Astrocyte (in vitro differentiated cells and primary cell): ENCODE data around the gene PLPPR1. TPM values are rescaled to one million over a fixed set of nuclear protein-coding genes. Genes with fewer than 3 reads are reported as not detected.

Source experiments
- DNase-seq: peaks from one replicate; pipeline ENCODE4 v3.0.0-alpha.2; 2010; ENCODE audit warnings: low read depth
- FAIRE-seq: peaks from 2 replicates; lab custom pipeline; 2011; peaks lifted over from hg19 to GRCh38; lab: Jason Lieb, UNC
- H2AFZ ChIP-seq: 2 replicates; pipeline ENCODE4 v1.6.0; 2012; ENCODE audit warnings: low read depth, low read length, inconsistent platforms
- H3K27ac ChIP-seq: 2 replicates; pipeline ENCODE4 v1.5.1; 2011; ENCODE audit warnings: low read depth, low read length, inconsistent platforms
- H3K27me3 ChIP-seq: 2 replicates; pipeline ENCODE4 v1.6.0; 2011; ENCODE audit warnings: low read length, inconsistent platforms; ENCODE audit not compliant: insufficient read depth
- H3K36me3 ChIP-seq: 2 replicates; pipeline ENCODE4 v1.5.1; 2011; ENCODE audit warnings: low read length, inconsistent platforms; ENCODE audit not compliant: insufficient read depth
- H3K4me1 ChIP-seq: 2 replicates; pipeline ENCODE4 v1.5.1; 2011; ENCODE audit warnings: low read length, inconsistent platforms; ENCODE audit not compliant: insufficient read depth
- H3K4me2 ChIP-seq: 2 replicates; pipeline ENCODE4 v1.6.0; 2012; ENCODE audit warnings: low read length, inconsistent platforms
- H3K4me3 ChIP-seq: 2 replicates; pipeline ENCODE4 v1.5.1; 2011; ENCODE audit warnings: low read depth, mild to moderate bottlenecking, low read length, inconsistent platforms; ENCODE audit not compliant: insufficient read depth
- H3K79me2 ChIP-seq: 2 replicates; pipeline ENCODE4 v1.6.0; 2012; ENCODE audit warnings: mild to moderate bottlenecking, low read length, inconsistent platforms; ENCODE audit not compliant: insufficient read depth
- H3K9ac ChIP-seq: 2 replicates; pipeline ENCODE4 v1.6.0; 2012; ENCODE audit warnings: mild to moderate bottlenecking, low read length, inconsistent platforms
- H3K9me3 ChIP-seq: 2 replicates; pipeline ENCODE4 v1.5.1; 2012; ENCODE audit warnings: low read depth, mild to moderate bottlenecking, low read length, inconsistent platforms; ENCODE audit not compliant: insufficient read depth
- H4K20me1 ChIP-seq: 2 replicates; pipeline ENCODE4 v1.6.0; 2012; ENCODE audit warnings: low read length, inconsistent platforms; ENCODE audit not compliant: insufficient read depth
- H3K27ac Mint-ChIP-seq: one replicate; pipeline ENCODE4 v1.8.0; 2021; ENCODE audit warnings: mild to moderate bottlenecking, mixed read lengths; ENCODE audit not compliant: unreplicated experiment
- H3K27me3 Mint-ChIP-seq: one replicate; pipeline ENCODE4 v1.8.0; 2021; ENCODE audit warnings: low read depth, mixed read lengths; ENCODE audit not compliant: unreplicated experiment
- H3K36me3 Mint-ChIP-seq: one replicate; pipeline ENCODE4 v1.8.0; 2021; ENCODE audit warnings: low read depth, mixed read lengths; ENCODE audit not compliant: unreplicated experiment
- H3K4me1 Mint-ChIP-seq: one replicate; pipeline ENCODE4 v1.8.0; 2021; ENCODE audit warnings: low read depth, mixed read lengths; ENCODE audit not compliant: unreplicated experiment
- H3K4me3 Mint-ChIP-seq: one replicate; pipeline ENCODE4 v1.8.0; 2021; ENCODE audit warnings: mild to moderate bottlenecking, moderate library complexity, mixed read lengths; ENCODE audit not compliant: unreplicated experiment
- H3K9me3 Mint-ChIP-seq: one replicate; pipeline ENCODE4 v1.8.0; 2021; ENCODE audit warnings: mild to moderate bottlenecking, mixed read lengths; ENCODE audit not compliant: unreplicated experiment
- EZH2 ChIP-seq: IDR thresholded peaks from 2 replicates; pipeline ENCODE4 v1.6.1; 2012; ENCODE audit warnings: mild to moderate bottlenecking, low read length, inconsistent platforms; ENCODE audit not compliant: insufficient read depth
- total RNA-seq: library from RNA; stranded (reverse); gene quantifications from 2 replicates; pipeline ENCODE4 v1.2.1, GENCODE V29; 2021
- TF ChIP-seq, protein P1 (sequence below): IDR thresholded peaks from 2 replicates; pipeline ENCODE4 v1.5.1; 2011; ENCODE audit warnings: low read depth, mild to moderate bottlenecking, inconsistent platforms, low read length, moderate library complexity; ENCODE audit not compliant: insufficient read depth

PLPPR1 gene
- total RNA-seq, 1 donor from 2014 or later, result not detected

DNA sequence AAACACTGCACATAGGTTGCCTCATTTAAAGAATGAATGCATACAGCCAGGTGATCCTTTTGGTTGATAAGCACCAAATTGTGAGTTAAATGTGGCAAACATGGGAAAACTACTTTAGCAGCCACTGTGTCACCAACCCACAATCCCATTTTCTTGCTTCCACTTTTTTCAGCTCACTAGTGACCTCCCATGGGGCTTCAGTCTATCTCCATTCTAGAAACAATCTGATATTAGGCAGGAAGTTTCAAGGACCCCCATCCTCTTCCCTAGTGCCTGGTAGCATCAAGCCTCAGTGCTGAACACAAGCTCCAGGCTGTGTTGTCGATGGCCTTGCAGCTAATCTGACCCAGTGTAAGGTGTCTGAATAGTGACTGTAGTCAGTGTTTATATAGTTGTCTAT lies 66.2 kb downstream of the PLPPR1 start:
- Histone ChIP-seq H3K9me3 (no peaks in the 10 kb centered on the region), H3K4me2 (no peak overlapping the region), H3K27me3 (no peaks in the 10 kb centered on the region), H3K27ac (no peak overlapping the region), H4K20me1 (no peaks in the 10 kb centered on the region), H3K9ac (no peak overlapping the region), H3K4me3 (no peak overlapping the region), H3K36me3 (no peaks in the 10 kb centered on the region), H2AFZ (no peak overlapping the region), H3K4me1 (no peaks in the 10 kb centered on the region), H3K79me2 (no peaks in the 10 kb centered on the region)
- no peak overlapping the region for H3K27ac Mint-ChIP-seq
- H3K9me3 Mint-ChIP-seq, result peaks cover 4% of the 10 kb centered on the region
- DNase-seq (no peak), FAIRE-seq (no peak)
- no peaks in the 10 kb centered on the region for H3K36me3 Mint-ChIP-seq
- peaks cover 10% of the 10 kb centered on the region for H3K4me1 Mint-ChIP-seq
- no peak overlapping the region for H3K4me3 Mint-ChIP-seq
- peaks cover 6% of the 10 kb centered on the region for H3K27me3 Mint-ChIP-seq
- TF ChIP-seq, protein P1, sequence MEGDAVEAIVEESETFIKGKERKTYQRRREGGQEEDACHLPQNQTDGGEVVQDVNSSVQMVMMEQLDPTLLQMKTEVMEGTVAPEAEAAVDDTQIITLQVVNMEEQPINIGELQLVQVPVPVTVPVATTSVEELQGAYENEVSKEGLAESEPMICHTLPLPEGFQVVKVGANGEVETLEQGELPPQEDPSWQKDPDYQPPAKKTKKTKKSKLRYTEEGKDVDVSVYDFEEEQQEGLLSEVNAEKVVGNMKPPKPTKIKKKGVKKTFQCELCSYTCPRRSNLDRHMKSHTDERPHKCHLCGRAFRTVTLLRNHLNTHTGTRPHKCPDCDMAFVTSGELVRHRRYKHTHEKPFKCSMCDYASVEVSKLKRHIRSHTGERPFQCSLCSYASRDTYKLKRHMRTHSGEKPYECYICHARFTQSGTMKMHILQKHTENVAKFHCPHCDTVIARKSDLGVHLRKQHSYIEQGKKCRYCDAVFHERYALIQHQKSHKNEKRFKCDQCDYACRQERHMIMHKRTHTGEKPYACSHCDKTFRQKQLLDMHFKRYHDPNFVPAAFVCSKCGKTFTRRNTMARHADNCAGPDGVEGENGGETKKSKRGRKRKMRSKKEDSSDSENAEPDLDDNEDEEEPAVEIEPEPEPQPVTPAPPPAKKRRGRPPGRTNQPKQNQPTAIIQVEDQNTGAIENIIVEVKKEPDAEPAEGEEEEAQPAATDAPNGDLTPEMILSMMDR, result no peak
- TF ChIP-seq EZH2, result no peak

DNA sequence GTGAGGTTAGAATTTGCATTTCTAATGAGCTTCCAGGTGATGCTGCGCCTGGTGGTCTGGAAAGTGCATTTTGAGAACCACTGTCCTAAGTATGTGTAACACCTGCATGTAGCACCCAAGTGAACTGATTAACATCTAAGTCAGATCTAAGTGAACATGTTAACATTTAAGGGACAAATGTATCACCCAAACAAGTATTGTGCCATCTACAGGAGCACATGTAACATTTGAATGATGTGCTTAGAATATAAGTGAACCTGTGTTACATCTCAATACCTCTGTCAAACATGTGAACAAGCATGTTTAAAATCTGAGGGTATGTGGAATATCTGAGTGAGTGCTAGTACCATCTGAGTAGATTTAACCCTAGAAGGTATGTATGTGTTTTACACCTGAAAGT lies 68.7 kb downstream of the PLPPR1 start:
- Histone ChIP-seq H3K27ac (no peak overlapping the region), H3K27me3 (no peaks in the 10 kb centered on the region), H3K4me1 (no peaks in the 10 kb centered on the region), H3K4me2 (no peak overlapping the region), H2AFZ (no peak overlapping the region), H3K79me2 (no peaks in the 10 kb centered on the region), H3K36me3 (no peaks in the 10 kb centered on the region), H3K4me3 (no peak overlapping the region), H3K9me3 (no peaks in the 10 kb centered on the region), H3K9ac (no peak overlapping the region), H4K20me1 (no peaks in the 10 kb centered on the region)
- Mint-ChIP-seq H3K4me3 (no peak overlapping the region), H3K27ac (no peak overlapping the region), H3K27me3 (peaks cover 2% of the 10 kb centered on the region), H3K36me3 (no peaks in the 10 kb centered on the region), H3K9me3 (peaks cover 4% of the 10 kb centered on the region), H3K4me1 (peaks cover 10% of the 10 kb centered on the region)
- TF ChIP-seq, protein P1, result no peak
- TF ChIP-seq EZH2, result no peak
- DNase-seq (no peak), FAIRE-seq (no peak)

DNA sequence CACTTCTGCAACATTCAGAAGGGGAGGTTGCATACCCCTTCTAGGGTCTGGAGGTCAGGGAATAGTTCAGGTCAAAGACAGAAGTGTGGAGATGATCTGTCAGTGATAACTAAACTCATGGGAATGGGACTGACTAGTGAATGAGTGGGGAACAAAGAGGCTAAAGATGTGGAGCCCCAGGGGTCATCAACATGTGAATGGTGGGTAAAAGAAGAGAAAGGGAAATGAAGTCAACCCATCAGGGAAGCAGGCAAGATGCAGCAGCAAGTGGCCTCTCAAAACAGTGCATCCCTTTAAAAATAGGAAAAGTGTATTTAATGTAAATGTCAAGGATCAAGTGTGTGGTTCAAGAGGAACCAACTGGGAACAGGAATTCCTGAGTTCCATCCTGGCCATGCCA lies 69.9 kb downstream of the PLPPR1 start:
- Histone ChIP-seq H3K4me3 (no peak overlapping the region), H2AFZ (no peak overlapping the region), H3K4me1 (no peaks in the 10 kb centered on the region), H3K27me3 (no peaks in the 10 kb centered on the region), H3K36me3 (no peaks in the 10 kb centered on the region), H3K27ac (no peak overlapping the region), H3K9me3 (no peaks in the 10 kb centered on the region), H4K20me1 (no peaks in the 10 kb centered on the region), H3K79me2 (no peaks in the 10 kb centered on the region), H3K4me2 (no peak overlapping the region), H3K9ac (no peak overlapping the region)
- Mint-ChIP-seq H3K4me1 (peaks cover 8% of the 10 kb centered on the region), H3K9me3 (peaks cover 4% of the 10 kb centered on the region), H3K27ac (no peak overlapping the region), H3K27me3 (peaks cover 2% of the 10 kb centered on the region), H3K36me3 (no peaks in the 10 kb centered on the region), H3K4me3 (no peak overlapping the region)
- FAIRE-seq (no peak), DNase-seq (no peak)
- no peak for TF ChIP-seq EZH2
- TF ChIP-seq, protein P1, result no peak
